Activated CD4-positive, alpha-beta T cell treated with anti-CD3 and anti-CD28 coated beads, Interleukin-2, amount 50 U/mL, for 24 hours (primary cell): ENCODE results near the gene ARRB2.
"Not testable (repeated sequence)": the region's sequence is repeated elsewhere in the genome, so short reads cannot be mapped to it uniquely, and the experiment has no call there.

Experiments
- DNase-seq, 2 donors: peaks; one replicate each; pipeline ENCODE4 v3.0.0-alpha.2; 2020; ENCODE audit warnings: low read depth in 1 of 2, low spot score in 1 of 2

Gene ARRB2

GRCh38 chr17:4709794-4710692 is at the start of gene ARRB2:
ARRB2 (plus strand) TSS chr17:4710632; CDS start chr17:4710722, 90 bp downstream.
- peak; percentile 95 for DNase-seq

- no peak for DNase-seq
These were observed 46.7 kb upstream of the ARRB2 start for GRCh38 chr17:4663711-4664110.

- no peak for DNase-seq
These were observed 46.2 kb upstream of the ARRB2 start for GRCh38 chr17:4664230-4664629.

GRCh38 chr17:4665027-4665426 is 45.4 kb upstream of the ARRB2 start:
- no peak for DNase-seq

- no peak for DNase-seq
These were observed 44.1 kb upstream of the ARRB2 start for GRCh38 chr17:4666296-4666695.

GRCh38 chr17:4667166-4667565 is 43.3 kb upstream of the ARRB2 start:
- DNase-seq, result no peak

GRCh38 chr17:4672055-4672630 is 38.3 kb upstream of the ARRB2 start:
- no peak for DNase-seq

- DNase-seq, result no peak
These were observed 37.7 kb upstream of the ARRB2 start for GRCh38 chr17:4672751-4673150.

GRCh38 chr17:4673169-4673568 is 37.3 kb upstream of the ARRB2 start:
- DNase-seq, result no peak

GRCh38 chr17:4673986-4674684 is 36.3 kb upstream of the ARRB2 start:
- DNase-seq, result no peak

GRCh38 chr17:4674685-4674998 is 35.8 kb upstream of the ARRB2 start:
- no peak for DNase-seq

GRCh38 chr17:4675791-4676190 is 34.6 kb upstream of the ARRB2 start:
- DNase-seq, result no peak

GRCh38 chr17:4676791-4677190 is 33.6 kb upstream of the ARRB2 start:
- DNase-seq, result no peak

GRCh38 chr17:4678448-4679026 is 31.9 kb upstream of the ARRB2 start:
- no peak for DNase-seq

GRCh38 chr17:4679658-4680057 is 30.8 kb upstream of the ARRB2 start:
- no peak for DNase-seq

- DNase-seq, result not testable (repeated sequence)
These were observed 26.7 kb upstream of the ARRB2 start for GRCh38 chr17:4683739-4684138.

- not testable (repeated sequence) for DNase-seq
These were observed 20.6 kb upstream of the ARRB2 start for GRCh38 chr17:4689872-4690271.

GRCh38 chr17:4690745-4691144 is 19.7 kb upstream of the ARRB2 start:
- DNase-seq, result no peak

GRCh38 chr17:4691686-4692085 is 18.7 kb upstream of the ARRB2 start:
- no peak for DNase-seq

GRCh38 chr17:4693416-4693815 is 17.0 kb upstream of the ARRB2 start:
- no peak for DNase-seq

- no peak for DNase-seq
These were observed 14.0 kb upstream of the ARRB2 start for GRCh38 chr17:4696437-4696805.
